Ovary (tissue), 9 donors: ENCODE data around the gene PIMREG. TPM values are rescaled to one million over a fixed set of nuclear protein-coding genes. Genes with fewer than 3 reads are reported as not detected.
A peak's percentile ranks its signal among the peaks of the same experiment; 100 is the strongest.

Source experiments
- DNase-seq, 5 donors: peaks; one replicate each; pipeline ENCODE4 v3.0.0-alpha.2; 2019 to 2020
- H3K27ac ChIP-seq, 2 donors: fragments of 200-600 bp; one replicate each; pipeline versions ENCODE4 v1.5.1 to v1.8.0; 2019 to 2022
- H3K27me3 ChIP-seq: fragments of 200-600 bp; one replicate; pipeline ENCODE4 v1.8.0; 2022
- H3K36me3 ChIP-seq: fragments of 200-600 bp; sonication (generic); one replicate; pipeline ENCODE4 v1.5.1; 2019
- H3K4me1 ChIP-seq: one replicate; pipeline ENCODE4 v1.8.1; 2013; ENCODE audit warnings: mild to moderate bottlenecking, moderate library complexity; ENCODE audit not compliant: insufficient read depth
- H3K4me3 ChIP-seq: fragments of 200-600 bp; sonication (generic); one replicate; pipeline ENCODE4 v1.5.1; 2017
- H3K9me3 ChIP-seq, 2 donors: fragments of 200-600 bp in 1 of 2; sonication (generic) in 1 of 2; one replicate each; pipeline versions ENCODE4 v1.5.1 to v1.8.1; 2013 to 2019; ENCODE audit warnings: mild to moderate bottlenecking in 1 of 2, moderate library complexity in 1 of 2
- EP300 ChIP-seq: sonication (generic); formaldehyde crosslinking; IDR thresholded peaks from one replicate; pipeline ENCODE4 v1.6.1; 2017; ENCODE audit warnings: antibody characterized with exemption
- POLR2A ChIP-seq: fragments of 450-650 bp; IDR thresholded peaks from one replicate; pipeline ENCODE4 v1.6.1; 2017; ENCODE audit warnings: antibody characterized with exemption, mild to moderate bottlenecking, moderate library complexity
- WGBS, 3 donors: extraction: QIAGEN DNeasy Blood & Tissue Kit in 1 of 3; methylation state at CpG; one replicate each; pipeline versions ENCODE4 v1.1.5 to v1.1.7; 2013 to 2017; 5-methylcytosine and 5-hydroxymethylcytosine counted together
- intact Hi-C, 4 donors: fragments of 100-400 bp; cut with DNase I; formaldehyde crosslinking; loops; one replicate each; pipeline versions ENCODE4 v1.11.0 to v1.15.1; 2022 to 2023
- polyA plus RNA-seq, 2 donors: library from polyadenylated mRNA; stranded (reverse); fragments of 200-250 nt in 1 of 2; fragments of 350-450 nt in 1 of 2; fragmentation: Illumina TruSeq in 1 of 2; extraction: RNeasy Lipid Tissue Mini Kit (QIAGEN cat#74804) in 1 of 2; gene quantifications; one replicate each; pipeline ENCODE4 v1.2.3, GENCODE V29; 2013 to 2014
- total RNA-seq, 7 donors: library from RNA; depleted of rRNA in 2 of 7; stranded (reverse); fragments of >200 nt in 2 of 7; fragmentation: NEBNext Ultra II Directional in 3 of 7; extraction: Animal tissue kit (Norgen Biotek cat#: 25700) in 3 of 7; gene quantifications; one replicate each; pipeline versions ENCODE4 v1.1.0 to v1.2.4, GENCODE V29; 2016 to 2023
- TF ChIP-seq, protein P1 (sequence below), 3 donors: fragments of 450-650 bp in 2 of 3; fragments of 200-600 bp in 1 of 3; IDR thresholded peaks; one replicate each; pipeline versions ENCODE4 v1.5.1 to v1.8.0; 2016 to 2022; ENCODE audit warnings: antibody characterized with exemption in 3 of 3, mild to moderate bottlenecking in 1 of 3
- donor health status: DM: no; HTN: no; CAD: no; lungs with moderate emphysema.
- donor health status: DM: no; HTN: no; CAD: no.
- donor health status: Bipolar disorder and iron deficiency.
- donor health status: DM: yes; HTN: yes; CAD: no.
- donor health status: DM: no; HTN: no; CAD: no.
- donor health status: DM: yes; HTN: yes; CAD: no.

The PIMREG gene
- total and polyA plus RNA-seq, 9 donors: 0.20 to 4.7 (median 0.73) TPM; not detected in 1

DNA sequence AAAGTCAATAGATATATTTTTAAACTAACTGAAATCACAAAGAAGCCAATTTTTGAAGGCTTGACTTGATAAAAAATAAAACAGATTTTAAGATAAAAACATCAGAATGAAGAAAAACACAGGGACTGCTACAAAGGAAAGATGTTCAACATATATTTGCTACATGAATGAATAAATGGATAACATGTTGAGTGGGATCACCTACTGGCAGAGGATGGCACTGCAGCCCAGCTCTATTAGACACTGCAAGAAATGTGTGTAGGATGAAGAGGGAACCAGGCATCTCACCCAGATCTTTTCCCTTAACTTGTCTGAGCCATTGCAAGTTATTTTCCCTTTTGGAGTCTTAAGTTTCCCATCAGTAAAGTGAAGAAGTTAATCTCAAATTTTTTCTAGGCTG is 13.5 kb upstream of the PIMREG start:
- TF ChIP-seq POLR2A (no peak), EP300 (no peak)
- TF ChIP-seq, protein P1, sequence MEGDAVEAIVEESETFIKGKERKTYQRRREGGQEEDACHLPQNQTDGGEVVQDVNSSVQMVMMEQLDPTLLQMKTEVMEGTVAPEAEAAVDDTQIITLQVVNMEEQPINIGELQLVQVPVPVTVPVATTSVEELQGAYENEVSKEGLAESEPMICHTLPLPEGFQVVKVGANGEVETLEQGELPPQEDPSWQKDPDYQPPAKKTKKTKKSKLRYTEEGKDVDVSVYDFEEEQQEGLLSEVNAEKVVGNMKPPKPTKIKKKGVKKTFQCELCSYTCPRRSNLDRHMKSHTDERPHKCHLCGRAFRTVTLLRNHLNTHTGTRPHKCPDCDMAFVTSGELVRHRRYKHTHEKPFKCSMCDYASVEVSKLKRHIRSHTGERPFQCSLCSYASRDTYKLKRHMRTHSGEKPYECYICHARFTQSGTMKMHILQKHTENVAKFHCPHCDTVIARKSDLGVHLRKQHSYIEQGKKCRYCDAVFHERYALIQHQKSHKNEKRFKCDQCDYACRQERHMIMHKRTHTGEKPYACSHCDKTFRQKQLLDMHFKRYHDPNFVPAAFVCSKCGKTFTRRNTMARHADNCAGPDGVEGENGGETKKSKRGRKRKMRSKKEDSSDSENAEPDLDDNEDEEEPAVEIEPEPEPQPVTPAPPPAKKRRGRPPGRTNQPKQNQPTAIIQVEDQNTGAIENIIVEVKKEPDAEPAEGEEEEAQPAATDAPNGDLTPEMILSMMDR (IDR thresholded peaks at IDR 0.05): no peak
- intact Hi-C loops: no loop called here
- Histone ChIP-seq H3K9me3 (no peaks in the 10 kb centered on the region), H3K4me3 (no peak overlapping the region), H3K36me3 (no peaks in the 10 kb centered on the region), H3K4me1 (no peaks in the 10 kb centered on the region), H3K27ac (no peak overlapping the region), H3K27me3 (no peaks in the 10 kb centered on the region)
- DNase-seq: no peak

DNA sequence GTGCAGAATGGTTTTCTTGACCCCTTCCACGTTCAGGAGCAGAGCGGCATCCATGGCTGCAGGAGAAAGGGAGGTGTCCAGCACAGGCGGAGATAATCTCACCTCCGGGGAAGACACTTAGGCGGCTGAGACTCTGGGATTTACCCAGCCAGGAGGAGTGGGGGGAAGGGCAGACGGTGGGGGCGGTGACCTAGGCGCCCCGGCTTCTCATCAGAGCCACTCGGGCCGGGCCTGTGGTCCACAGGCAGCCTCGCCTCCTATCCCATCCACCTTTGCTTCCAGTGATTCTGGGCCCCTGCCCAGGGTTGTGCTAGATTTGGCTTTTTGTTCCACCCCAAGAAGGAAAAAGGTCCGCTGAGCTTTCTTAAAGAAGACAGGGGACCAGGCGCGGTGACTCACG is 9.2 kb upstream of the PIMREG start, which contains the start of gene AIPL1:
AIPL1 (minus strand) TSS at position 71 of the 400 bp plus-strand sequence; CDS start at position 54, 17 bp downstream.
- no peaks in the 10 kb centered on the region for H3K4me1 ChIP-seq
- no peaks in the 10 kb centered on the region for H3K9me3 ChIP-seq
- no peaks in the 10 kb centered on the region for H3K27me3 ChIP-seq
- H3K4me3 ChIP-seq: no peak within 1 kb of the TSS
- WGBS, 3 donors: 67 to 76% (median 73%) methylated on average over 16 of the region's 16 CpGs
- intact Hi-C loops: no loop called here
- TF ChIP-seq POLR2A (no peak), EP300 (no peak)
- TF ChIP-seq, protein P1 (IDR thresholded peaks at IDR 0.05): no peak
- DNase-seq: no peak
- no peaks in the 10 kb centered on the region for H3K36me3 ChIP-seq
- no peak within 1 kb of the TSS for H3K27ac ChIP-seq

DNA sequence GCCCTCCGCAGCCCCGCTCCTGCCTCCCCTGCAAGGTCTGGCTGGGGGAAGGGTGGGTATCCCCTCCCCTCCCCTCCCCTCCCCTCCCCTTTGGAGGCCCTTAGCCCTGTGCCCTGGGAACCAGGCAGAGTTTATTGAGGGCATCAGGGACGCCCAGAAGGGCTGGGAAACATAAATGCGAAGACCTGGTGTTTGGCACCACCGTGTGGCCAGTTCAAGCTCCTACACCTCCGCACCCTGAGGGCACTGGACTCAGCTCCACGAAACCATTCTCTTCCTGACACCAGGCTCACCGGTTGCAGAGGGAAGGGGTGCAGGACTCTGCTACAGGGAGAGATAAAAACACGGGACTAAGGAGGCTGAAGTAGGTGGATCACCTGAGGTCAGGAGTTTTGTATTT is 8.3 kb upstream of the PIMREG start:
- Histone ChIP-seq H3K27me3 (no peaks in the 10 kb centered on the region), H3K4me1 (no peaks in the 10 kb centered on the region), H3K36me3 (no peaks in the 10 kb centered on the region), H3K27ac (no peak overlapping the region), H3K9me3 (no peaks in the 10 kb centered on the region), H3K4me3 (no peak overlapping the region)
- peak in 4 of 5 donors; percentile 51 to 73 (median 54) for DNase-seq
- intact Hi-C loops: no loop called here
- TF ChIP-seq, protein P1 (IDR thresholded peaks at IDR 0.05): peak; percentile 27 to 56 (median 35)
- TF ChIP-seq POLR2A (no peak), EP300 (no peak)
- 6 to 16% (median 16%) methylated on average over 9 of the region's 9 CpGs for WGBS, 3 donors

DNA sequence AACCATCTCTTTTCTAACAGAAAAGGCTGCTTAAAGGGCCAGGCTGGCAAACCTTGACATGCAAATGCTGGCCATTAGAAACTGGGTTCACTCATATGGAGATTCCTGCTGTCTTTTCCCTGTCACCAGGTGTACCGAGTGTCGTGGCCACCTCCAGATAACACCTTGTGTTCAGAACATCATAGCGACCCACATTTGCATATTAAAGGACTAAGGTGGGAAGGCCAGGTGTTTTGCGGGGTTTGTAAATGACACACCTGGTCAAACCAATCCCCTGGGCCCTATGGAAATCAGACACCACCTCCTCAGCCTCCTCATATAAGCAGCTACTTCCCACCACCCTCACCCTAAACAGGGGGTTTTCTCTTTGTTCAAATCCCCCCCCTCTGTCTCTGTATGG is 6.8 kb upstream of the PIMREG start:
- H3K27me3 ChIP-seq: no peaks in the 10 kb centered on the region
- no peak overlapping the region for H3K4me3 ChIP-seq
- no peaks in the 10 kb centered on the region for H3K4me1 ChIP-seq
- DNase-seq: no peak
- intact Hi-C loops: no loop called here
- no peak overlapping the region for H3K27ac ChIP-seq
- WGBS, 3 donors: 12 to 24% (median 18%) methylated on average over 4 of the region's 4 CpGs
- TF ChIP-seq, protein P1 (IDR thresholded peaks at IDR 0.05): no peak
- no peak for TF ChIP-seq POLR2A
- no peak for TF ChIP-seq EP300
- H3K36me3 ChIP-seq: no peaks in the 10 kb centered on the region
- no peaks in the 10 kb centered on the region for H3K9me3 ChIP-seq
